Measurements from ENCODE around the gene FAM168A. TPM values are rescaled to one million over a fixed set of nuclear protein-coding genes. Genes with fewer than 3 reads are reported as not detected.

Gene FAM168A
- total and polyA plus RNA-seq, 2 of the 8 experiments (the other 6 are each of a cell fraction or from before 2014, with no cell fraction given): 17.1 to 21.6 TPM

- no peak overlapping the region for H2AK5ac ChIP-seq (ENCODE audit: low read depth, low read length)
- no peak overlapping the region for H4K91ac ChIP-seq (replicated peaks; ENCODE audit: insufficient read length, low read length)
- 96% methylated on average over 2 of the region's 2 CpGs; no CpG with 5 or more reads in 1 of the 2 experiments for WGBS, 2 experiments (ENCODE audit: extremely low coverage in 1 of 2, insufficient coverage in 1 of 2, insufficient read length in 1 of 2, insufficient replicate concordance in 2 of 2, low coverage in 1 of 2, low lambda C conversion rate in 2 of 2, missing lambda C conversion rate in 1 of 2)
- H3K23me2 ChIP-seq (ENCODE audit: low read depth, low read length): no peaks in the 10 kb centered on the region
- no peak overlapping the region for H3K18ac ChIP-seq (ENCODE audit: extremely low read depth, low read length)
- ChIA-PET CTCF (ENCODE audit: partially characterized antibody) (interaction anchor here (1.2 kb wide), 1 partner anchor 9 kb away, joined by 4 read pairs; no protein-coding TSS in a partner anchor), POLR2A (ENCODE audit: partially characterized antibody) (interaction anchor here (0.9 kb wide), 1 partner anchor 51 kb away, joined by 4 read pairs; no protein-coding TSS in a partner anchor)
- no peak overlapping the region for H3K4ac ChIP-seq (replicated peaks; ENCODE audit: insufficient read length, low read depth, low read length)
- no peak overlapping the region for H4K5ac ChIP-seq (ENCODE audit: insufficient read length, low read depth, low read length)
- H2BK5ac ChIP-seq (ENCODE audit: low read depth, low read length): no peak overlapping the region
- H3K27me3 ChIP-seq (replicated peaks in 1 of 4; ENCODE audit: control insufficient read depth in 3 of 4, extremely low read depth in 1 of 4, insufficient read depth in 3 of 4, low read length in 3 of 4): no peaks in the 10 kb centered on the region
- H3K56ac ChIP-seq (replicated peaks; ENCODE audit: insufficient read length, low read depth, low read length): no peak overlapping the region
- H3K36me3 ChIP-seq (ENCODE audit: control insufficient read depth in 2 of 4, insufficient read depth in 4 of 4, low read length in 3 of 4): no peaks in the 10 kb centered on the region; a peak in 1 of 8 replicates
- H3K14ac ChIP-seq (ENCODE audit: insufficient read length): no peak overlapping the region
- no peak overlapping the region for H2BK12ac ChIP-seq (ENCODE audit: low read depth, low read length)
- H3K27ac ChIP-seq (ENCODE audit: low read depth, low read length): no peak overlapping the region
- no peak overlapping the region for H2BK15ac ChIP-seq (ENCODE audit: low read length)
- no peaks in the 10 kb centered on the region for H3K79me1 ChIP-seq (ENCODE audit: low read depth, low read length)
- DNase-seq (ENCODE audit: low read depth in 1 of 2, low spot score in 2 of 2) (no peak), FAIRE-seq (no peak)
- H3K79me2 ChIP-seq (ENCODE audit: control insufficient read depth in 1 of 2, insufficient read depth in 2 of 2, low read length in 2 of 2): peaks cover 0 to 11% of the 10 kb centered on the region in 2 experiments; a peak in 2 of 4 replicates
- H4K8ac ChIP-seq (ENCODE audit: extremely low read depth, insufficient read depth, low read length): no peak overlapping the region
- no peak overlapping the region for H3K9ac ChIP-seq (replicated peaks in 1 of 4; ENCODE audit: extremely low read depth in 1 of 4, low read depth in 3 of 4, low read length in 3 of 4)
- H3K9me3 ChIP-seq (ENCODE audit: insufficient read depth in 2 of 2, low read depth in 1 of 2, low read length in 1 of 2): no peaks in the 10 kb centered on the region
- no peaks in the 10 kb centered on the region for H4K20me1 ChIP-seq (replicated peaks in 1 of 2; ENCODE audit: control insufficient read depth in 1 of 2, insufficient read depth in 2 of 2, low read length in 2 of 2)
- no peak overlapping the region for H3K4me2 ChIP-seq (ENCODE audit: insufficient read depth in 1 of 2, low read depth in 2 of 2, low read length in 2 of 2)
- no peak overlapping the region for H3K4me3 ChIP-seq (ENCODE audit: extremely low read depth in 1 of 4, insufficient read depth in 2 of 4, low read depth in 3 of 4, low read length in 4 of 4)
- H3K23ac ChIP-seq (ENCODE audit: insufficient read length): no peak overlapping the region
- H3K4me1 ChIP-seq (replicated peaks in 1 of 4; ENCODE audit: control insufficient read depth in 3 of 4, insufficient read depth in 4 of 4, low read length in 3 of 4): no peaks in the 10 kb centered on the region
- no peak overlapping the region for H2BK20ac ChIP-seq (ENCODE audit: low read length)
- H2BK120ac ChIP-seq (replicated peaks; ENCODE audit: low read depth, low read length): no peak overlapping the region
- no peak overlapping the region for H2AFZ ChIP-seq (ENCODE audit: low read length)
- TF ChIP-seq POLR2AphosphoS5 (IDR thresholded peaks at IDR 0.05; ENCODE audit: low read depth, low read length): no peak
These were observed 50.0 kb downstream of the FAM168A start for GRCh38 chr11:73547706-73548595.

All from H1 (cell line).